Measurements from ENCODE around the gene MYCT1.

Gene MYCT1

DNA sequence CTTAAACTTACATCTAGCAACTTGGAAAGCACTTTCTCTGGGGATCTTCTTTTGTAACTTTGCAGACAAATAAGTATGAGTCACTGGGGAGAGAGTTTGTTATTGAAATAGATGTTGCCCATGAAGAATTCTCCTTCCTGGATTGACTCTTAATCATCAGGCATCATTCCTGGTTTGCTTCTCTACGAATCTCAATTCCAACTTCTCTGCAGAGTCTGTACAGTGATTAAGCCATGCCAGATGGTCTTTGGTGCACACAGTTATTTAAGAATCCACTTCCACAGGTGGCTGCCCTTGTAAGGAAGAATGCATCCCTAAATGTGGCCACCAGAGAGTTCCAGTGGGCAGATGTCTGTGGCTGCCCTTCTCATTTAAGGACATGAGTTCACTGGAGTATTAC is 25.7 kb downstream of the MYCT1 start:
- DNase-seq (ENCODE audit: low spot score) = no peak

DNA sequence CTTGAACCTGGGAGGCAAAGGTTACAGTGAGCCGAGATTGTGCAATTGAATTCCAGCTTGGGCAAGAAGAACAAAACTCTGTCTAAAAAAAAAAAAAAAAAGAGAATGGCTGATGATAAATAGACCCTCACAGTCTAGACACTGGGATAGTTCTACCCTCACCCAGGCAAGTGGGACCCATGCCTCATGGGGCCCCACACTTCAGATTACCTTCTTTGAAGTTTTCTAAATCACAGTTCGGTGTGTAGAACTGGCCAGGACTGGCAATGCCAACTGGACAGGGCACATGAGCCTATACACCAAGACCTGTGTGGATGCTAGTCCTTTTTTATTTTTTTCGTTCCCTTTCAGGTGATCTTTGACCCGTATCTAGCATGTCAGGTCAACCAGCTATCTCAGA is 28.6 kb downstream of the MYCT1 start:
- no peak for DNase-seq (ENCODE audit: low spot score)

DNA sequence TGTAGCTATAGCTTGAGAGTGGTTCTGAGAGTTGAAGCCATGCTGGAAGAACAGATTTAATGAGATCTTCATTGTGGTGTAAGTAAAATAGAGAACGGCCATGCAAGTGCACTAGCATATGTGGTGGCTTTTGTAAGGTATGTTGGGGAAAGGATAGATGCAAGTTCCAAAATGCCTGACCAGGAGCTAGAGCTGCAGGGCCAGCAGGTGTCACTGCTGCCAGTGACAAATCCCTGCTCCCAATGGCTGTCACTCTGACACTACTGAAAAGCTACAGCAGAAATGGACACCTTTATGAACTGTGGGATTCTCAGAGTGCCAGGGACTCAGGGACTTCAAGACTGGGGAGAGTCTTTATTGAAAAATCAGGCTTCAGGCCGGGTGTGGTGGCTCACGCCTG is 29.8 kb downstream of the MYCT1 start:
- no peak for DNase-seq (ENCODE audit: low spot score)

DNA sequence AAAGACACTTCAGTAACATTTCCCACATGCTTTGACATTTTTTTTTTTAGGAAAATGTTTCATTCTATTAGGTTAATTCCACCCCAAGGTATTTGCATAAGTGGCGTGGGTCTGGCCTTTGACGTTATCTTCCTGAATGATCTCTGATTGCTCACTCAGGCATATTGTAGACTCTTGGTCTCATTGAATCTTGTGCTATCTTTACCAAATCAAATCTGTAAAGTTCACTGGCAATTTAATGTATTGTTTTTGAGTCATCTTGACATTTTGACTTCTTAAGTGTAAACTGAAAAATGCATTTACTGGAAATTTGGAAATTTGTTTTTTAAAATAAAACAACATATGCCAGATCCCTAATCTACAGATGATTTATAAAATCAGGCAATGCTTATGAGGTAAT is 36.9 kb downstream of the MYCT1 start:
- DNase-seq (ENCODE audit: low spot score) = no peak

DNA sequence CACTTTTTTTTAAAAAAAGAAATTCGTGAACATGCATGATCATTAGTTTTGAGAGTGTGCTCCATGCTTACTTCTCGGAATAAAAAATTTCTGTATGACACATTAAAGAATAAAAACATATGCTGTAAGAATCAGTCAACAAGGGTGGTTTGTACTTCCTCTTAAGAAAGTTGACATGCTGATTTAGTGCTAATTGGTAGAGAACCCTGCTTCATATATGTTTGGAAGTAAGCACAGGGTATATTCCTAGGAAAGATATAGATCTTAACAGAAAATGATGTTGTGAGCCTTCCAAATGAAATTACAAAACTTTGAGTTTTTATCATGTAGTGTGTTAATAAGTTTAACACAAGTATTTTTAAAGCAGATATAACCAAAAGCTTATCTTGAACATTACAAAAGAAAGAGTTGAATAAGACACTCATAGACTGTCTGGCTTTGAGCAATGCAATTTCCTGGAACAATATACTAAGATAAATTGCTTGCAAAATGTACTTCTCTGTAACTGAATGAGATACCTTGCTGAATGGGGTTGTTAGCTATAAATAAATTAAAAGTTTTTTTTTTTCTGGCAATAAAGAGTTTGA is 39.1 kb downstream of the MYCT1 start:
- no peak for DNase-seq (ENCODE audit: low spot score)

DNA sequence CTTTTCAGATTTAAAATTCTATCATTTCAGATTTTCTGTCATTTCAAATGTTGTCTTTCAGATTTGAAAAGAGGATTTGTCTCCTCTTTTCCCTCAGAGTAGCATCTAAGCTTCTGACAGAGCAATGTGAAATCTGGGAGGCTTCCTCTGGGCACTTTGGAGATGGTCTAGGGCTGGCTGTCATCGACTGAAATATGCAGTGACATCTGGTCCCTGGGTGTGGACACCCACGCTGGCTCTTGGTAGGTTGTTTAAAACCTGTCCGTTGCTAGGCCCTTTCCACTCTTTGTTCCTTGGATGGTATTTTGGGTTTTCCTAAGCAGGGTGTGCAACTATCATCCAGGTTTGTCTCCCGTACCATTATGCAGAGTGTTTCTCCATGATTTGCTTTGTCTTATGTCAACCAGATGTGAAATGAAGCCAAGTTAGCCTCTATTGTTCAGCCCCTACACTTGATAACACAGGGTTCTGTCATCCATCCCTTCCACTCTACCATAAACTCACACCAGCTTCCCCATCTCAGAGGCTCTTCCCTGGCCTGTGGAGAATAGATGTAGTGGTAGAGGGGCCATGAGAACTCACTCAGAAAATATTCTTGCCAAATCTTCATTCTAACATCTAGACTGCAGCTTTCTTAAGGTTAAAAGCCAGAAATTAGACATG is 47.9 kb downstream of the MYCT1 start:
- DNase-seq (ENCODE audit: low spot score) = no peak

DNA sequence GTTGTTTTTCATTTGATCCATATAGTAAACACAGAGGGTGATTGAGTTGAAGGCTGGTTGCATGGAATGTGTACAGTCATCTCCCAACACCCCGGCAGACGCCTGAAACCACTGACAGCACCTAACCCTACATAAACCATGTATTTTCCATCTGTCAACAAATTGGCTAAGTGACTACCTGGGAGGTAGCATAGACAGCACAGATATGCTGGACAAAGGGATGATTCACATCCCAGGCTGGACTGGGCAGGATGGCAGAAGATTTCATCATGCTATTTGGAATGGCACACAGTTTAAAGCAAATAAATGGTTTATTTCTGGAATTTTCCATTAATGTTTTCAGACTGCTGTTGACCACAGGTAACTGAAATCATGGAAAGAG is 48.5 kb downstream of the MYCT1 start:
- DNase-seq (ENCODE audit: low spot score) = no peak

DNA sequence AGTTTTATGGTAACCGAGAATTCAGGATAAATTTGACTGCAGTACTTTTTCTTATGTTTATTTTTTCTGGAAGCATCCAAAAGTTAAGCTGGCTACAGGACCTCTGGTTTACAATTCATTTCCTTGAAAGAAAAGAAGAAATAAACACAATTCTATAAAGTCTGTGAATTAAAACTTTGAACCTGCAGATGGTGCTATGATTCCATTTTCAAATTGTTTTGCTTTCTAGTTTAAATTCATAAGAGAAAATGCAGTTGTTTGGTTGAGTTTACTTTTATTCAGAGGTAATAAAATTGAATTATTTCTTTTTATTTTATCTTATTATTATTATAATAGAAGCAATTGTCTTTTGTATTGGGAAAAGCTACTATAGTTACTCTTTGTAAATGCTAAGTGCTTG is 51.1 kb downstream of the MYCT1 start:
- DNase-seq (ENCODE audit: low spot score) = no peak

DNA sequence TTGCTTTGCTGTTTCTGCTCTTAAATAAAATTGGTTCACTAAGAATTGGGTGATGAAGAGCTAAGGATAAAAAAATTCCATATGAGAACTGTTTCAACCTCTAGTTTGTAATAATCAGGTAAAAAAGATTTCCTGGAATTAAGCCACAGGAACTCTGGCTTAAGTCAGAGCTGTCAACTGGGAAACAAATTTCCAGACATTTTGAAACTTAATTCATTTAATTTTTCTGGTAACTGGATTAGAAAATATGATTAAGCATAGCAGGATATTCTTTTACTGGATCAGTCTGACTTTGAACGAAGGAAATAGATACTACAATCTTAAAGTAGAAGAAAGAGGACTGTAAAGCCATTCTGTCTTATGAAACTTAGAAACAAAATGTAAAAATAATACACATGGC is 51.6 kb downstream of the MYCT1 start:
- DNase-seq (ENCODE audit: low spot score) = no peak

DNA sequence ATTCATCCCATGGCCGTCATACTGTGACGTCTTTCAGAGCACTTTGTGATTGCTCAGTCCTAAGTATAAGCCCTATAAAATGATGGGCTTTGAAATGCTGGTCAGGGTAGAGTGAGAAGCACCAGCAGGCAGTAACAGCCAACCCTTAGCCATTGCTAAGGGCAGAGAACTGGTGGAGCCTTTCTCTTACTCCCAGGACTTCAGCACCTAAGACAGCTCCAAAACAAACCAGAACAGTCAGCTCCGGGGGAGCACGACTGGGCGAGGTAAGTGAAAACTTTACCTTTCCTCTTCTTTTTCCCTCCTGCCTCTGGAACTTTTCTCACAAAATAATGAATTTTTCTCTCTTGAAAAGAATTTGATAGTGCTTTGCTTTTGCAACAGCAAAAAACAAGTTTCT is 53.0 kb downstream of the MYCT1 start, which contains the start of gene VIP:
Gene VIP (plus strand): TSS at position 104 of the 400 bp plus-strand sequence. CDS start 1,381 bp downstream, outside the sequence.
- no peak for DNase-seq (ENCODE audit: low spot score)

DNA sequence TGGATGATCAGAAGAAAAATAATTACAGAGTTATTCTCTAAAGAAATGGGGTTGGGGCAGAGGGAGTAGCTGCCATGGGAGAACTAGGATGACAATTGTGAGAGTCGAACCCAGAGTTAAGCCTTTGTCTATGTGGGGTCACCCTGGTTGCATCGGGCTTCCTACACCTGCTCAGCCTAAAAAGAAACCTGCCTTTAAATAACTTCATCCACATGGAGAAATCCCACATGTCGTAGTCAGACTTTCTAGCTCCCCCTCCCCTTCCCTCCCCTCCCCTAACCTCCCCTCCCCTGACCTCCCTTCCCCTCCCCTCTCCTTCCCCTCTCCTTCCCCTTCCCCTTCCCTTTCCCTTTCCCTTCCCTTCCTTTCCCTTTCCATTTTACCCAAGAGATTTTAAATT is 67.6 kb downstream of the MYCT1 start:
- DNase-seq (ENCODE audit: low spot score) = no peak

DNA sequence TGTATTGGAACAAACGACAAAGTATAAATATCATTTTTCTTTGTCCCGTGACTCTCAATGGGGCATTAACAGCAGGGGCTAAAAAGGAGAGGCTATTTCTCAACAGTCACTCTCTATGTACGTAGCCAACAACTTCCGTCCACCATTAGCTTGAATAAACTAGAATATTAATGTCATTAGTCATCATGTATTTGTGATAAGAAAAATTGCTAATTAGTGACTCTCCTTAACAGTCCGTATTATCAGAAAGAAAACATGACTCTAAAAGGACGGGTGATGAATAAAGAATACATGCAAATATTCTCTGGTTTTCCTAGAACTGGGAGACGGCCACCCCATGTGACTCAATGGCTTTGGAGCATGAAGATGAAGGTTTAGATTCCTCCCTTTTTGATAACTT is 71.5 kb downstream of the MYCT1 start:
- no peak for DNase-seq (ENCODE audit: low spot score)

DNA sequence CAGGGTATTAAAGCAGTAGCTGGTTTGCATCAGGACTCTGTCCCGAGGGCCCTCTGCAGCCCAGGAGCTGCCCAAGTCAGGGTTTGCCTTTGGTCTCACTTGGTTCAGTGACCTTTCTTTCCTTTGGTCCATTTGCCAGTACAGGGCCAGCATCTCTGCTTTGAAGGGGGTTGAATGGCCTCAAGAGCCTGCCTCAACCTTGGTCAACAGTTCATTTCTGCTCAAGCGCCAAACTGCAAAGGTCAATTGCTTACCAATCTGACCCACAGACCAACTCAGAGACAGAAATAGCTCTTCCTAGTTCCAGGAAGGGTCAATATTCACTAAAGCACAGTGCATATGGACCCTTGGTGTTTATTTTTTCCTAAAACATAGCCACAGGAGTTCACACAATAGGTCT is 72.3 kb downstream of the MYCT1 start:
- no peak for DNase-seq (ENCODE audit: low spot score)

DNA sequence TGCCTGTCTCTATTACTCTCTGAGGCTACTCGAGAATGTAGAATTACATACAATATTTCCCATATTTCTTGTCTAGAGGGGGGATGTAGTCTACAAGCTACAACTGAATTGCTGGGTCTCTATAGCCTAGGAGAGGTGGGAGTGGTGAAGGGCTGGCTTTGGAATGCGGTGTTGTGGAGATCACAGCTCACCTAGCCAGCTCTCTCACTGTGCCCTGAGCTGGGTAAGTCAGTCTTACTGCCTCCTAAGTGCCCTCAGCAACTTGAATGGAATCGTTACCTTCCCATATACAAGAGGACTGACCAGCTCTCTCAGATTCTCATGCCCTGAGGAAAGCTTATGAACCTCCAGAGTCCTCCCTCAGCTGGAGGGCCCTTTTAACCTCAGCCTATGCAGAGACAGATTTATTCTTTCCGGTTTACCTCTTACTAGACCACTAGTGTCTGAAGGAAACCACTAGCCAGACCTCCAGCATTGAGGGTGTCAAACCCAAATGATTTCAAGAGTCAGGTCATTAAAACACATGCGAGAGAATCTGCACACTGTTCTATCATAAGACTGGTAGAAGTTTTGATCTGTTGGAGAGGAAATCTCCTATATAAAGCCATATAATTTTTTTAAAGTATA is 73.5 kb downstream of the MYCT1 start:
- DNase-seq (ENCODE audit: low spot score) = no peak

Measured in left forelimb (tissue), 1 donor.